Natural killer cell (primary cell): ENCODE results near the gene TMPRSS11A. TPM values are rescaled to one million over a fixed set of nuclear protein-coding genes. Genes with fewer than 3 reads are reported as not detected.

Source experiments
- ATAC-seq, 3 donors: fragments of 150-1000 bp in 2 of 3; fragments of 200-7000 bp in 1 of 3; cut with Tn5 transposase; 1 replicate in 1 of 3; 2 replicates in 2 of 3; pipeline ENCODE4 v1.10.0; 2021; ENCODE audit warnings: mild to moderate bottlenecking in 2 of 3, moderate library complexity in 2 of 3
- DNase-seq, 2 donors: peaks; one replicate each; pipeline versions ENCODE4 v3.0.0 to v3.0.0-alpha.2; 2013 to 2021; ENCODE audit warnings: mixed read lengths in 1 of 2
- H3K27ac ChIP-seq: one replicate; pipeline ENCODE4 v1.5.1; 2013; ENCODE audit warnings: mild to moderate bottlenecking, low read length
- H3K27me3 ChIP-seq: one replicate; pipeline ENCODE4 v1.6.1; 2013; ENCODE audit warnings: low read length; ENCODE audit not compliant: control insufficient read depth, insufficient read depth
- H3K36me3 ChIP-seq: one replicate; pipeline ENCODE4 v1.6.1; 2013; ENCODE audit warnings: low read length; ENCODE audit not compliant: control insufficient read depth, insufficient read depth
- H3K4me1 ChIP-seq: one replicate; pipeline ENCODE4 v1.6.1; 2013; ENCODE audit warnings: low read length; ENCODE audit not compliant: control insufficient read depth, insufficient read depth
- H3K4me3 ChIP-seq: one replicate; pipeline ENCODE4 v1.5.1; 2013; ENCODE audit warnings: low read length
- H3K9me3 ChIP-seq: one replicate; pipeline ENCODE4 v1.6.1; 2013; ENCODE audit warnings: low read length; ENCODE audit not compliant: control insufficient read depth, insufficient read depth
- H3K27ac Mint-ChIP-seq, 2 donors: one replicate each; pipeline ENCODE4 v1.8.0; 2022; ENCODE audit warnings: mild to moderate bottlenecking in 2 of 2, mixed read lengths in 2 of 2, moderate library complexity in 1 of 2
- H3K27me3 Mint-ChIP-seq, 2 donors: one replicate each; pipeline ENCODE4 v1.8.0; 2022; ENCODE audit warnings: low read depth in 2 of 2, mixed read lengths in 2 of 2
- H3K36me3 Mint-ChIP-seq: one replicate; pipeline ENCODE4 v1.8.0; 2022; ENCODE audit warnings: mixed read lengths
- H3K4me1 Mint-ChIP-seq, 2 donors: one replicate each; pipeline ENCODE4 v1.8.0; 2022; ENCODE audit warnings: mixed read lengths in 2 of 2
- H3K4me3 Mint-ChIP-seq: one replicate; pipeline ENCODE4 v1.8.0; 2022; ENCODE audit warnings: mild to moderate bottlenecking, moderate library complexity, mixed read lengths
- H3K9me3 Mint-ChIP-seq, 2 donors: one replicate each; pipeline ENCODE4 v1.8.0; 2022; ENCODE audit warnings: mixed read lengths in 2 of 2
- WGBS: methylation state at CpG from one replicate; pipeline ENCODE4 v1.1.7; 2013; ENCODE audit warnings: missing lambda C conversion rate; ENCODE audit not compliant: insufficient coverage; 5-methylcytosine and 5-hydroxymethylcytosine counted together
- intact Hi-C: fragments of 100-400 bp; cut with micrococcal nuclease; formaldehyde crosslinking; loops from one replicate; pipeline ENCODE4 v1.14.2; 2022
- total RNA-seq, 4 donors: library from RNA; stranded (reverse); fragments of 120-200 nt in 1 of 4; gene quantifications; one replicate each; pipeline versions ENCODE4 v1.2.3 to v1.2.4, GENCODE V29; 2013 to 2022
- TF ChIP-seq, protein P1 (sequence below): fragments of 200-600 bp; IDR thresholded peaks from one replicate; pipeline ENCODE4 v1.8.0; 2022; ENCODE audit warnings: antibody characterized with exemption

TMPRSS11A gene
- total RNA-seq, 3 donors from 2014 or later (not counting 1 experiment from before 2014, with no cell fraction given), result not detected

DNA sequence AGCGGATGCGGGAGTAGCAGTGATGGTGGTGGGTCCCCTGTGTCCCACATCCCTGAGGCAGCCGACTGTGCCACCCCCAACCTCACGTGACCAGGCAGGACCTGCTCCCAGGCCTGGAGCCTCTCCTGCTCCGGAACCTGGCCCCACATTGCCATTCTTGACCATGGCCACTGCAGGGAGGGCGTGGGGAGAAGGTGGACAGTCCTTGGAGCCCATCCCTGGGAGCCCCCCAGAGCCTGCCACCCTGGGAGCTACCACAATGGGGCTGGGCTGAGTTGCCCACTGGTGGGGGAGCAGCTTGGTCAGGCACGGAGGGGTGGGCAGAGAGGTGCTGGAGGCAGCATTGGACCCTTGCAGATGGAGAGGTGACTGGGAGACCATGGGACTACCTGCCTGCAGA lies 36.8 kb downstream of the TMPRSS11A start:
- WGBS, result 86% methylated on average over 7 of the region's 7 CpGs
- TF ChIP-seq, protein P1, sequence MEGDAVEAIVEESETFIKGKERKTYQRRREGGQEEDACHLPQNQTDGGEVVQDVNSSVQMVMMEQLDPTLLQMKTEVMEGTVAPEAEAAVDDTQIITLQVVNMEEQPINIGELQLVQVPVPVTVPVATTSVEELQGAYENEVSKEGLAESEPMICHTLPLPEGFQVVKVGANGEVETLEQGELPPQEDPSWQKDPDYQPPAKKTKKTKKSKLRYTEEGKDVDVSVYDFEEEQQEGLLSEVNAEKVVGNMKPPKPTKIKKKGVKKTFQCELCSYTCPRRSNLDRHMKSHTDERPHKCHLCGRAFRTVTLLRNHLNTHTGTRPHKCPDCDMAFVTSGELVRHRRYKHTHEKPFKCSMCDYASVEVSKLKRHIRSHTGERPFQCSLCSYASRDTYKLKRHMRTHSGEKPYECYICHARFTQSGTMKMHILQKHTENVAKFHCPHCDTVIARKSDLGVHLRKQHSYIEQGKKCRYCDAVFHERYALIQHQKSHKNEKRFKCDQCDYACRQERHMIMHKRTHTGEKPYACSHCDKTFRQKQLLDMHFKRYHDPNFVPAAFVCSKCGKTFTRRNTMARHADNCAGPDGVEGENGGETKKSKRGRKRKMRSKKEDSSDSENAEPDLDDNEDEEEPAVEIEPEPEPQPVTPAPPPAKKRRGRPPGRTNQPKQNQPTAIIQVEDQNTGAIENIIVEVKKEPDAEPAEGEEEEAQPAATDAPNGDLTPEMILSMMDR, result no peak
- no peak overlapping the region for H3K27ac ChIP-seq
- no peaks in the 10 kb centered on the region for H3K9me3 ChIP-seq
- no peaks in the 10 kb centered on the region for H3K9me3 Mint-ChIP-seq
- peaks cover 0 to 9% of the 10 kb centered on the region in 2 donors for H3K27me3 Mint-ChIP-seq
- ATAC-seq, result no peak
- H3K4me1 ChIP-seq, result no peaks in the 10 kb centered on the region
- no peaks in the 10 kb centered on the region for H3K36me3 Mint-ChIP-seq
- H3K27ac Mint-ChIP-seq, result no peak overlapping the region
- no peaks in the 10 kb centered on the region for H3K4me1 Mint-ChIP-seq
- DNase-seq, result no peak
- no peak overlapping the region for H3K4me3 Mint-ChIP-seq
- H3K36me3 ChIP-seq, result no peaks in the 10 kb centered on the region
- no peaks in the 10 kb centered on the region for H3K27me3 ChIP-seq
- intact Hi-C loops, result no loop called here
- no peak overlapping the region for H3K4me3 ChIP-seq

- no peaks in the 10 kb centered on the region for H3K36me3 Mint-ChIP-seq
- no peaks in the 10 kb centered on the region for H3K4me1 Mint-ChIP-seq
- ATAC-seq, result no peak
Measured at GRCh38 chr4:67922697-67923096, 40.6 kb downstream of the TMPRSS11A start.

DNA sequence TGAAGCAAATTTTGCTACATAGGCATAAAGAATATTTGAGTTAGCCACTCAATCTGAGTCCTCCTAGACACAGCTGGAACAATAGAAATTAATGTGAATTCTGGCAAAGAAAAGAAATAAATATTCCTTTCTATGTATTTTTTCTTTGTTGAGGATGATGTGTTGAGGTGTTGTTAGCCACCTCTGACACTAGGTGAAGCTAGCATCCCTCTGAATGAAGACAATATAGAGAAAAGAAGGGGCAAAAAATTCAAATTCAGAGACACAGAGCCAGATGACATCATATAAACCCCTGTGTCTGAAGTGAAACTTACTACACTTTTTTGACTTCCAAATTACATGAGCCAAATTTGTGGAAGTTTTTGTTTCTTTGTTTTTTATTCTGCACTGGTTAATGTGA lies 44.9 kb downstream of the TMPRSS11A start:
- H3K36me3 ChIP-seq, result no peaks in the 10 kb centered on the region
- TF ChIP-seq, protein P1, result no peak
- no peaks in the 10 kb centered on the region for H3K4me1 ChIP-seq
- H3K4me3 Mint-ChIP-seq, result no peak overlapping the region
- no peak overlapping the region for H3K27ac Mint-ChIP-seq
- H3K4me1 Mint-ChIP-seq, result no peaks in the 10 kb centered on the region
- DNase-seq (no peak), ATAC-seq (no peak)
- H3K9me3 Mint-ChIP-seq, result no peaks in the 10 kb centered on the region
- H3K27me3 ChIP-seq, result no peaks in the 10 kb centered on the region
- H3K36me3 Mint-ChIP-seq, result no peaks in the 10 kb centered on the region
- H3K4me3 ChIP-seq, result no peak overlapping the region
- intact Hi-C loops, result no loop called here
- peaks cover 6 to 12% of the 10 kb centered on the region in 2 donors for H3K27me3 Mint-ChIP-seq
- no peak overlapping the region for H3K27ac ChIP-seq
- H3K9me3 ChIP-seq, result no peaks in the 10 kb centered on the region

More at GRCh38 chr4:67922697-67923096, 40.6 kb downstream of the TMPRSS11A start:
- no peak overlapping the region for H3K27ac ChIP-seq
- peaks cover 0 to 7% of the 10 kb centered on the region in 2 donors for H3K27me3 Mint-ChIP-seq
- no peaks in the 10 kb centered on the region for H3K36me3 ChIP-seq
- H3K4me1 ChIP-seq, result no peaks in the 10 kb centered on the region
- no peaks in the 10 kb centered on the region for H3K27me3 ChIP-seq
- H3K27ac Mint-ChIP-seq, result no peak overlapping the region
- TF ChIP-seq, protein P1, result no peak
- H3K4me3 ChIP-seq, result no peak overlapping the region
- DNase-seq, result no peak
- H3K4me3 Mint-ChIP-seq, result no peak overlapping the region
- no peaks in the 10 kb centered on the region for H3K9me3 ChIP-seq
- 83% methylated on average over 4 of the region's 4 CpGs for WGBS
- no peaks in the 10 kb centered on the region for H3K9me3 Mint-ChIP-seq
- intact Hi-C loops, result no loop called here

DNA sequence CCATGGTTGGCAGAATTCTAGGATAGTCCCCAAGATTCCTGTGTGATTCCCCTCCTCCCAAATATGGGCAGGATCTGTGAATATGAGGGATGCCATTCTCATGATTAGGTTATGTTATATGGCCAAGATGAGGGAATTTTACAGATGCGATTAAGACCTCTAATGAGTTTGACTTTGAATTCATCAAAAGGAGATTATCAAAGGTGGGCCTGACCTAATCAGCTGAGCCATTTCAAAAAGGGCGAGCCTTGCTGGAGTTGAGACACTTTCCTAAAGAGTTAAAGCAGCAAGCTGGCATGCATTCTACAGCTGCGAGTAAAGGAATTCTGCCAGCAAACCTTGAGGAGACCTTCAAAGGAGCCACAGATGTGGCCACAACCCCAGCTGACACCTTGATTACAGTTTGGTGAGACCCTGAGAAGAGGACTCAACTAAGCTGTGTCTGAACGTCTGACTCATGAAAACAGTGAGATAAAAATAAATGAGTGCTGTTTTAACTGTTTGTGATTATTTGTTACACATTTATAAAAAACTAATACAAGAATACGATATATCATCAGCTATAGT lies 47.8 kb downstream of the TMPRSS11A start:
- Mint-ChIP-seq H3K36me3 (no peaks in the 10 kb centered on the region), H3K4me1 (no peaks in the 10 kb centered on the region), H3K4me3 (no peak overlapping the region), H3K27ac (no peak overlapping the region), H3K9me3 (no peaks in the 10 kb centered on the region), H3K27me3 (peaks cover 6 to 10% of the 10 kb centered on the region in 2 donors)
- TF ChIP-seq, protein P1, result no peak
- Histone ChIP-seq H3K27me3 (no peaks in the 10 kb centered on the region), H3K27ac (no peak overlapping the region), H3K4me3 (no peak overlapping the region), H3K4me1 (no peaks in the 10 kb centered on the region), H3K9me3 (no peaks in the 10 kb centered on the region), H3K36me3 (no peaks in the 10 kb centered on the region)
- ATAC-seq (no peak), DNase-seq (no peak)
- WGBS, result 70% methylated on average over 4 of the region's 5 CpGs
- intact Hi-C loops, result no loop called here
